GM18861 (cell line): ENCODE measurements around the gene KRTAP4-11.
"Not testable (repeated sequence)": the region's sequence is repeated elsewhere in the genome, so short reads cannot be mapped to it uniquely, and the experiment has no call there.

Source experiments
- ATAC-seq: cut with Tn5 transposase; IDR thresholded peaks from one replicate; pipeline ENCODE4 v1.9.1; 2021; ENCODE audit not compliant: unreplicated experiment

Gene KRTAP4-11

DNA sequence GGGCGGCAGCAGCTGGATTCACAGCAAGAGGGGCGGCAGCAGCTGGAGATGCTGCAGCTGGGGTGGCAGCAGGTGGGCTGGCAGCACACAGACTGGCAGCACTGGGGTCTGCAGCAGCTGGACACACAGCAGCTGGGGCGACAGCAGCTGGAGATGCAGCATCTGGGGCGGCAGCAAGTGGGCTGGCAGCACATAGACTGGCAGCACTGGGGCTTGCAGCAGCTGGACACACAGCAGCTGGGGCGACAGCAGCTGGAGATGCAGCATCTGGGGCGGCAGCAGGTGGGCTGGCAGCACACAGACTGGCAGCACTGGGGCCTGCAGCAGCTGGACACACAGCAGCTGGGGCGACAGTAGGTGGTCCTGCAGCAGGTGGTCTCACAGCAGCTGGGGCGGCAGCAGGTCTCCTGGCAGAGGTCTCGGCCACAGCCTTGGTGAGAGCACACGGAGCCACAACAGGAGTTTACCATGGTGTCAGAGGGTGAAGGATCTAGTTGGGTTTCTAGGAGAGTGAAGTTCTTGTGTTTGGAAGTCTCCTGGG is at the start of gene KRTAP4-11:
KRTAP4-11 (minus strand) TSS at position 528 of the 541 bp plus-strand sequence; CDS start at position 470, 58 bp downstream.
- ATAC-seq, result not testable (repeated sequence)

DNA sequence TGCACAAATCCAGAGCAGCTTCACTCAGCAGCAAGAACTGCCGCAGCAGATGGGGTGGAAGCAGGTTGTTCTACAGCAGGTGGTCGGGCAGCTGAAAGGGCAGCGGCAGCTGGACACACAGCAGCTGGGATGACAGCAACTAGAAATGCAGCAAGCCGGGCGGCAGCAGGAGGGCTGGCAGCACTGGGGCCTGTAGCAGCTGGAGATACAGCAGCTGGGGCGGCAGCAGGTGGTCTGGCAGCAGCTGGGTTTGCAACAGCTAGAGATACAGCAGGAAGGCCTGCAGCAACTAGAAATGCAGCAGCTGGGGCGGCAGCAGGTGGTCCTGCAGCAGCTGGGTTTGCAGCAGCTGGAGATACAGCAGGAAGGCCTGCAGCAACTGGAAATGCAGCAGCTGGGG is 49.4 kb upstream of the KRTAP4-11 start:
- no peak for ATAC-seq

GRCh38 chr17:41163828-41164227 is 45.7 kb upstream of the KRTAP4-11 start:
- ATAC-seq, result no peak

- no peak for ATAC-seq
Observed at GRCh38 chr17:41160648-41161047, 42.5 kb upstream of the KRTAP4-11 start, which contains the start of gene KRTAP4-4. Gene KRTAP4-4 (minus strand): TSS chr17:41160748. CDS start chr17:41160691, 57 bp downstream.

DNA sequence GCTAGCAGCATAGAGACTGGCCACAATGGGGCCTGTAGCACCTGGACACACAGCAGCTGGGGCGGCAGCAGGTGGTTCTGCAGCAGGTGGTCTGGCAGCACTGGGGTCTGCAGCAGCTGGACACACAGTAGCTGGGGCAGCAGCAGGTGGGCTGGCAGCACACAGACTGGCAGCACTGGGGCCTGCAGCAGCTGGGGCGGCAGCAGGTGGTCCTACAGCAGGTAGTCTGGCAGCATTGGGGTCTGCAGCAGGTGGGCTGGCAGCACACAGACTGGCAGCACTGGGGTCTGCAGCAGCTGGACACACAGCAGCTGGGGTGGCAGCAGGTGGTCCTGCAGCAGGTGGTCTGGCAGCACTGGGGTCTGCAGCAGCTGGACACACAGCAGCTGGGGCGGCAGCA is 42.0 kb upstream of the KRTAP4-11 start:
- not testable (repeated sequence) for ATAC-seq

- no peak for ATAC-seq
Observed at GRCh38 chr17:41153856-41154255, 35.7 kb upstream of the KRTAP4-11 start.

- no peak for ATAC-seq
Observed at GRCh38 chr17:41151525-41151924, 33.4 kb upstream of the KRTAP4-11 start.

DNA sequence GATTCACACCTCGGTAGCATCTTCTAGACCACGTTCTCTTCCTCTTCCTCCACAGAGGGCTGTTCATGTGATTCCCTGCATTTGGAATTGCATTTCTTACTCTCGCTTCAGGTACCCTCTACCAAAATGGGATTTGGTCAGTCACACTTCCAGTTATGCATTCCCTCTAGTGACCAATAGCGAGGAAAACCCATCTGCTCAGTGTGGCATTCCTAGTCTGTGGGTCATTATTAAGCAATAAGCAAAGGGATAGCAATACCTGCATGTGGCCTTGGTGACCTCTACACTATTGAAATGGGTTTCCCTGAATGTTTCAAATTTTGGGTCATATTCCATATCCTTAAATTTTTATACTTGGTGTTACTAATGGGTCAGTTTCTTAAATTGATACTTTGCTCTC is 31.9 kb upstream of the KRTAP4-11 start:
- no peak for ATAC-seq

- ATAC-seq, result no peak
Observed at GRCh38 chr17:41149652-41149985, 31.4 kb upstream of the KRTAP4-11 start, which contains the start of gene KRTAP4-5. Gene KRTAP4-5 (minus strand): TSS chr17:41149825. CDS start chr17:41149767, 58 bp downstream.

DNA sequence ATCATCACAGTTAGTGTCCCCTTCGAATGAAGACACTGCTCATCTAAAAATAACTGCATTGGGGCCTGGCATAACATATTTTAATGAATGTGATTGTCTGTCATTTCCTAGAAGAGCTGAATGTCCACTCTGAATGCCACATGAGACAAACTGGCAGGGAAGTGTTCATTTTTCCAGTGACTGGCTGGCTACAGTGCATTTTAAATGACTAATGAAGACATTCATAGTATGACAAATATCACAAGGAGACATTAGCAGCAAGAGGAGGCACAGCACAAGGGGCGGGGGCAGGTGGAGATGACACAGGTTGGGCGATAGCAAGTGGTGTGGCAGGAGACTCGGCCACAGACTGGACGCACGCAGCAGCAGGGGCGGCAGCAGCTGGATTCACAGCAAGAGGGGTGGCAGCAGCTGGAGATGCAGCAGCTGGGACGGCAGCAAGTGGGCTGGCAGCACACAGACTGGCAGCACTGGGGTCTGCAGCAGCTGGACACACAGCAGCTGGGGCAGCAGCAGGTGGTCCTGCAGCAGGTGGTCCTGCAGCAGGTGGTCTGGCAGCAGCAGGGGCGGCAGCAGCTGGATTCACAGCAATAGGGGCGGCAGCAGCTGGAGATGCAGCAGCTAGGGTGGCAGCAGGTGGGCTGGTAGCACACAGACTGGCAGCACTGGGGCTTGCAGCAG is 30.9 kb upstream of the KRTAP4-11 start:
- not testable (repeated sequence) for ATAC-seq

- ATAC-seq, result no peak
Observed at GRCh38 chr17:41147531-41148204, 29.5 kb upstream of the KRTAP4-11 start.

DNA sequence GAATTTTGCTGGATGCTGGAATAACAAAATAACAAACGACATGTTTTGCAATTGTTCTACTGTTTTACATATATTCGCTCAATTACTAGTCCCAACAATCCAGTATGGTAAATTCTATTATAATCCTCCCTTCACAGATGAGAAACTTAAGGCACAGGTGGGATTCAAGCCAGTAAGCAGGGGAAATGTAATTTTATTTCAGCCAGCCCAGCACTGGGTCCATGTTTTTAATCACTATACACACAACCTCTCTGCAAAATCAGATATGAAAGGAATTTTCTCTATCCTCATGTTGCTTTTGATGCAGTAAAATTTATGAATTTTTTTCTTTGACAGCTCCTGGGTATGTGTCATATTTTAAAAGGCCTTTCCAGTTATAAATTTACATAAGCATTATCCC is 27.1 kb upstream of the KRTAP4-11 start:
- ATAC-seq, result no peak

- ATAC-seq, result no peak
Observed at GRCh38 chr17:41144846-41145245, 26.7 kb upstream of the KRTAP4-11 start.

DNA sequence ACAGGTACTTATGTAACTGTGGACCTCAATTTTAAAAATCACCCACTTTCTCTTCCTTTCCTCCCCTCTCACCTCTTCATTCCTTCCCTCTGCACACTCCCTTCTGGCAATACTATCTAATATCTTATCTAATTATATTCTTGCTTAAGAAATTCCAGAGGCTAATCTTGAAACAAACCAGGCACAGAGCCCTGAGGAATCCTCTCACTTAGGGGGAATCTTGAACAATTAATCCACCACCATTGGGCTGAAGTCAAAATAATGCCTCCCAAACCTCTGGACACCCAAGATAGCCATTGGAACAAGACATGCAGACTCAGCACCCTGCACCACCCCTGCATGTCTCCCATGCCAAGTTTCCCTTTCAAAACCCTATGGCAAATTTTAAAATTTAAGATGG is 23.2 kb upstream of the KRTAP4-11 start:
- no peak for ATAC-seq

DNA sequence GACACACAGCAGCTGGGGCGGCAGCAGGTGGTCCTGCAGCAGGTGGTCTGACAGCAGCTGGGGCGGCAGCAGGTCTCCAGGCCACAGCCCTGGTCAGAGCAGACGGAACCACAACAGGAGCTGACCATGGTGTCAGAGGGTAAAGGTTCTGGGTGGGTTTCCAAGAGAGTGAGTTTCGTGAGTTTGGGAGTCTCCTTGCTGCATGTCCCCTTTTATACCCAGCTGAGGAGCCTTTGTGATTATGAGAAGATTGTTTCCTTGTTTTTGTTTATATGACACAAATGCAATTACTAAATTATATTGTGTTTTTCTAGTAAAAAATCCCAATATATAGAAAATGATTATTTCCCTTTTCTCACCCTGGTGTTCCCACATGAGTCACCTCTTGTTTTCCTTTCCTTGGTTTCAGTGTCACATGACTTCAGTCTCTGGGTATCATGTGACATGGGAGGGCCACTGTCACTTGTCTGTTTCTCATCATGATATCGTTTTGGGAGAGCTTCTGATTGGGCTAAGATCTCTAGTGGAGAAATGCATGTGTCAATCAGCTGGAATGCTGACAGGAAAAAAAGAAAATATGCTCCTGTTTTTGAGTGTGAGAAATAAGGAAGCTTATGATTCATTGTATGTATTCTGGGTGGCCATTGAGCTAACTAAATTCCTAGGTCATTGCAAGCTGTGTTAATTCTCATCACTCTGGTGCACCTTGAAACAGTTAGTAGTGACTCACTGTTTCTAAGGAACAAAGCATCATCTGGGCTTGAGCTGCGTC is 22.4 kb upstream of the KRTAP4-11 start, which contains the start of gene KRTAP4-6:
KRTAP4-6 (minus strand) TSS at position 185 of the 772 bp plus-strand sequence; CDS start at position 128, 57 bp downstream.
- ATAC-seq, result no peak

GRCh38 chr17:41139865-41140264 is 21.7 kb upstream of the KRTAP4-11 start:
- not testable (repeated sequence) for ATAC-seq

- no peak for ATAC-seq
Observed at GRCh38 chr17:41133880-41134735, 15.9 kb upstream of the KRTAP4-11 start.

DNA sequence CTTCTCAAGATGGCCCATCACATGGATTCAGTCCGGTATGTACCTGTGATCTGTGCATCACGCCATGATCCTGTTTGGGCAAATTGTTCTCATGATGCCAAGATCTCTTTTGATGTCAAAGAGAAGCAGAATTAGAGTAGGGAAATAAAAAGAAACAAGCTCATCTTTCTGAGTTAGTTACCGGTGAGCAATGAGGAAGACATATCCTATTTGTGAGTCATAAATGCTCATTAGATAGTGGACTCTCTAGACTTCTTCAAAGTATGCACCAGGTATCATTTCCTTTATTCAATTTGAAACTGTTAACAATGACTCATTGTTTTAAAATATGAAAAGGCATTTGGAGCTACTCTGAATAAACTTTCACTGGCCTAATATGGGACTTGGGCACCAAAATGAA is 13.8 kb upstream of the KRTAP4-11 start:
- no peak for ATAC-seq

DNA sequence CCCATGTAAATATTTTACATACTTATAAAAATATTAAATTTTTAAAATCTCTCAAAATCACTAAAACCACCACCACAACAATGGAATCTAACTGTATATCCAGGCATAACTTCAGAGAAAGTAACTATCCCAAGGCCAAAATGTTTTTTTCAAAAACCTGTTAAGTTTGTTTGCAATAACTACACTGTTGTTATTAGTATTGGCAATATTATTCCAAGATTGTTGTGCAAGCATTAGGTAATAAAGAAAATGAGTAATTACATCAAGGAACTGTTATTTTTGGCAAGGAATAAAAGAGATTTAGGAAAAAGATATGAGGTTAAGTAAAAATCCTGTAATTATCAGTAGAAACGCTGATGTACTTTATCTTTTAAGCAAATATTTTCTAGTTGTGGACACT is 9.2 kb upstream of the KRTAP4-11 start:
- no peak for ATAC-seq

- ATAC-seq, result no peak
Observed at GRCh38 chr17:41126412-41126811, 8.2 kb upstream of the KRTAP4-11 start.
